HepG2 (cell line): ENCODE measurements around the gene GRIK3.

Experiments used
- ATF1 ChIP-seq: IDR thresholded peaks from 2 replicates; pipeline ENCODE4 v1.6.1; 2016; ENCODE audit warnings: mild to moderate bottlenecking, control low read depth
- HNRNPL ChIP-seq: fragments of 200-400 bp; formaldehyde crosslinking; IDR thresholded peaks from 2 replicates; pipeline ENCODE4 v1.6.1; 2017; ENCODE audit warnings: mild to moderate bottlenecking, low read depth, low read length
- POLR2A ChIP-seq, 2 experiments: IDR thresholded peaks; 2 replicates each; pipeline ENCODE4 v1.6.1; 2011; ENCODE audit warnings: low read depth in 2 of 2, low read length in 2 of 2, mild to moderate bottlenecking in 1 of 2, moderate library complexity in 1 of 2; ENCODE audit not compliant: insufficient read depth in 1 of 2
- POLR2AphosphoS2 ChIP-seq: IDR thresholded peaks from 2 replicates; pipeline ENCODE4 v1.6.1; 2011; ENCODE audit warnings: low read depth, low read length, improper control_type of control experiment
- ZNF766 ChIP-seq: sonication (generic); formaldehyde crosslinking; IDR thresholded peaks from 2 replicates; pipeline ENCODE4 v1.5.0; 2020; ENCODE audit warnings: missing genetic modification reagents, borderline replicate concordance
- TF ChIP-seq, protein P1 (sequence below): sonication (generic); formaldehyde crosslinking; IDR thresholded peaks from 2 replicates; pipeline ENCODE4 v1.5.0; 2020; ENCODE audit warnings: mild to moderate bottlenecking, missing genetic modification reagents
- TF ChIP-seq, protein P2 (sequence below): sonication (generic); formaldehyde crosslinking; IDR thresholded peaks from 2 replicates; pipeline ENCODE4 v1.5.0; 2020; ENCODE audit warnings: mild to moderate bottlenecking, low read depth, missing genetic modification reagents, borderline replicate concordance

DNA sequence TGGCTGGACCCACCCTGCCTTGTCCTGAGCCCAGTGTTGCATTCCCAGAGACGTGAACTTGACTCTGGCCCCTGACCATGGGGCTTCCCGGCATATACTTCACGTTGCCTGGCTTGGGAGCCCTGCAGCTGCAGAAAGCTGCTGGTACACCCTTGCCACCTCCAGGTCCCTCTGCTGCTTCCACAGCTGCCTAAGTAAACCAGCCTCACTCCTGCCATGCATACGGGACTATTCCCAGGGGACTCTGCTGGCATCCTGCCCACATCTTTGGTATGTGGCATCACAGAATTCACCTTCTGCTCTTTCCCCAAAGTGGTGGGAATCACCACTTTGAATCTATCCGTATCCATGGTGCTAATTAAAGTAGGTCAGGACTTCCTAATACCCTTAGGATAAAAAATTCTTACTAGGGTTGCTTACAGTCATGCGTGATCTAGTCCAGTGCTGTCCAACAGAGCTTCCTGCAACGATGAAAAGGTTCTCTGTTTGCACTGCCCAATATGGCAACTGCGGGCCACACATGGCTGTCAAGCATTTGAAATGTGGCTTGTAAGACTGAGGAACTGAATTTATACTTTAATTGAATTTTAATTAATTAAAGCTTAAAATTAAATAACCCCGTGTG lies 203.0 kb downstream of the GRIK3 start:
- TF ChIP-seq POLR2A (IDR thresholded peaks at IDR 0.05; ENCODE audit: insufficient read depth in 1 of 2, low read depth in 2 of 2, low read length in 2 of 2) (no peak), ZNF766 (CRISPR knock-in tag) (no peak), POLR2AphosphoS2 (no peak), ATF1 (CRISPR knock-in tag) (no peak), HNRNPL (no peak)
- TF ChIP-seq, protein P1, sequence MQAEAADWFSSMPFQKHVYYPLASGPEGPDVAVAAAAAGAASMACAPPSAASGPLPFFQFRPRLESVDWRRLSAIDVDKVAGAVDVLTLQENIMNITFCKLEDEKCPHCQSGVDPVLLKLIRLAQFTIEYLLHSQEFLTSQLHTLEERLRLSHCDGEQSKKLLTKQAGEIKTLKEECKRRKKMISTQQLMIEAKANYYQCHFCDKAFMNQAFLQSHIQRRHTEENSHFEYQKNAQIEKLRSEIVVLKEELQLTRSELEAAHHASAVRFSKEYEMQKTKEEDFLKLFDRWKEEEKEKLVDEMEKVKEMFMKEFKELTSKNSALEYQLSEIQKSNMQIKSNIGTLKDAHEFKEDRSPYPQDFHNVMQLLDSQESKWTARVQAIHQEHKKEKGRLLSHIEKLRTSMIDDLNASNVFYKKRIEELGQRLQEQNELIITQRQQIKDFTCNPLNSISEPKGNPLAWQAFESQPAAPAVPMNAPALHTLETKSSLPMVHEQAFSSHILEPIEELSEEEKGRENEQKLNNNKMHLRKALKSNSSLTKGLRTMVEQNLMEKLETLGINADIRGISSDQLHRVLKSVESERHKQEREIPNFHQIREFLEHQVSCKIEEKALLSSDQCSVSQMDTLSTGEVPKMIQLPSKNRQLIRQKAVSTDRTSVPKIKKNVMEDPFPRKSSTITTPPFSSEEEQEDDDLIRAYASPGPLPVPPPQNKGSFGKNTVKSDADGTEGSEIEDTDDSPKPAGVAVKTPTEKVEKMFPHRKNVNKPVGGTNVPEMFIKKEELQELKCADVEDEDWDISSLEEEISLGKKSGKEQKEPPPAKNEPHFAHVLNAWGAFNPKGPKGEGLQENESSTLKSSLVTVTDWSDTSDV (CRISPR knock-in tag) = no peak
- TF ChIP-seq, protein P2, sequence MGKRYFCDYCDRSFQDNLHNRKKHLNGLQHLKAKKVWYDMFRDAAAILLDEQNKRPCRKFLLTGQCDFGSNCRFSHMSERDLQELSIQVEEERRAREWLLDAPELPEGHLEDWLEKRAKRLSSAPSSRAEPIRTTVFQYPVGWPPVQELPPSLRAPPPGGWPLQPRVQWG (CRISPR knock-in tag) = no peak
